H1 (cell line): ENCODE results near the gene TMEM168. TPM values are rescaled to one million over a fixed set of nuclear protein-coding genes. Genes with fewer than 3 reads are reported as not detected.

Experiments used
- CTCF ChIA-PET: fragments of 300-600 bp; sonication (Branson Sonifier 250); formaldehyde crosslinking; loops from one replicate; lab custom pipeline; 2021; ENCODE audit not compliant: partially characterized antibody; lab: Charles Lee
- POLR2A ChIA-PET: fragments of 300-600 bp; sonication (Branson Sonifier 250); formaldehyde crosslinking; loops from one replicate; lab custom pipeline; 2021; ENCODE audit warnings: inconsistent platforms; ENCODE audit not compliant: partially characterized antibody; lab: Charles Lee
- DNase-seq, 2 experiments: peaks; one replicate each; pipeline versions ENCODE4 v3.0.0 to v3.0.0-alpha.2; 2010 to 2022; ENCODE audit warnings: low spot score in 2 of 2, low read depth in 1 of 2, mixed read lengths in 1 of 2
- FAIRE-seq: peaks from 2 replicates; lab custom pipeline; 2011; peaks lifted over from hg19 to GRCh38; lab: Jason Lieb, UNC
- H2AFZ ChIP-seq: 2 replicates; pipeline ENCODE4 v1.8.1; 2012; ENCODE audit warnings: low read length, inconsistent platforms
- H2AK5ac ChIP-seq: 2 replicates; pipeline ENCODE4 v1.6.1; 2013; ENCODE audit warnings: low read depth, low read length
- H2BK120ac ChIP-seq: replicated peaks from 2 replicates; pipeline ENCODE3; 2013; ENCODE audit warnings: low read depth, low read length, inconsistent platforms
- H2BK12ac ChIP-seq: 2 replicates; pipeline ENCODE4 v1.6.1; 2013; ENCODE audit warnings: low read depth, low read length
- H2BK15ac ChIP-seq: 2 replicates; pipeline ENCODE4 v1.6.1; 2013; ENCODE audit warnings: low read length
- H2BK20ac ChIP-seq: 2 replicates; pipeline ENCODE4 v1.6.1; 2013; ENCODE audit warnings: low read length
- H2BK5ac ChIP-seq: 2 replicates; pipeline ENCODE4 v1.6.1; 2013; ENCODE audit warnings: low read depth, low read length
- H3K14ac ChIP-seq: 2 replicates; pipeline ENCODE4 v1.6.1; 2013; ENCODE audit warnings: inconsistent platforms; ENCODE audit not compliant: insufficient read length
- H3K18ac ChIP-seq: 2 replicates; pipeline ENCODE4 v1.6.1; 2013; ENCODE audit warnings: low read length; ENCODE audit errors: extremely low read depth
- H3K23ac ChIP-seq: 2 replicates; pipeline ENCODE4 v1.6.1; 2013; ENCODE audit warnings: inconsistent platforms; ENCODE audit not compliant: insufficient read length
- H3K23me2 ChIP-seq: 2 replicates; pipeline ENCODE4 v1.6.1; 2013; ENCODE audit warnings: low read depth, low read length
- H3K27ac ChIP-seq: 2 replicates; pipeline ENCODE4 v1.6.1; 2011; ENCODE audit warnings: low read depth, low read length, inconsistent platforms
- H3K27me3 ChIP-seq, 4 experiments: replicated peaks in 1 of 4; 1 replicate in 1 of 4; 2 replicates in 3 of 4; pipeline versions ENCODE4 v1.6.1 to v1.8.1; 2011 to 2013; ENCODE audit warnings: low read length in 3 of 4, mild to moderate bottlenecking in 3 of 4, inconsistent platforms in 2 of 4, mixed read lengths in 2 of 4, moderate library complexity in 1 of 4; ENCODE audit not compliant: control insufficient read depth in 3 of 4, insufficient read depth in 3 of 4; ENCODE audit errors: extremely low read depth in 1 of 4
- H3K36me3 ChIP-seq, 4 experiments: 2 replicates each; pipeline versions ENCODE4 v1.6.1 to v1.8.1; 2011 to 2013; ENCODE audit warnings: mild to moderate bottlenecking in 4 of 4, low read length in 3 of 4, moderate library complexity in 2 of 4, control low read depth in 1 of 4, inconsistent platforms in 1 of 4; ENCODE audit not compliant: insufficient read depth in 4 of 4, control insufficient read depth in 2 of 4
- H3K4ac ChIP-seq: replicated peaks from 2 replicates; pipeline ENCODE3; 2013; ENCODE audit warnings: low read length, low read depth, mixed read lengths, inconsistent platforms; ENCODE audit not compliant: insufficient read length
- H3K4me1 ChIP-seq, 4 experiments: replicated peaks in 1 of 4; 1 replicate in 1 of 4; 2 replicates in 3 of 4; pipeline versions ENCODE4 v1.6.1 to v1.8.1; 2011 to 2013; ENCODE audit warnings: low read length in 3 of 4, inconsistent platforms in 2 of 4, mixed read lengths in 1 of 4; ENCODE audit not compliant: insufficient read depth in 4 of 4, control insufficient read depth in 3 of 4
- H3K4me2 ChIP-seq, 2 experiments: 2 replicates each; pipeline versions ENCODE4 v1.6.1 to v1.8.1; 2011 to 2013; ENCODE audit warnings: low read depth in 2 of 2, low read length in 2 of 2, control low read depth in 1 of 2, inconsistent platforms in 1 of 2, mild to moderate bottlenecking in 1 of 2; ENCODE audit not compliant: insufficient read depth in 1 of 2
- H3K4me3 ChIP-seq, 4 experiments: fragments of 200-600, 300-600 bp in 1 of 4; sonication (generic), shearing (Covaris generic), sonication (Bioruptor Twin) in 1 of 4; 2 replicates each; pipeline versions ENCODE4 v1.5.1 to v1.8.1; 2011 to 2016; ENCODE audit warnings: low read length in 4 of 4, low read depth in 3 of 4, control low read depth in 2 of 4, inconsistent platforms in 2 of 4, mild to moderate bottlenecking in 2 of 4, mixed read lengths in 1 of 4, moderate library complexity in 1 of 4; ENCODE audit not compliant: insufficient read depth in 2 of 4; ENCODE audit errors: extremely low read depth in 1 of 4
- H3K56ac ChIP-seq: replicated peaks from 2 replicates; pipeline ENCODE3; 2013; ENCODE audit warnings: low read depth, mild to moderate bottlenecking, mixed read lengths, low read length, inconsistent platforms; ENCODE audit not compliant: insufficient read length
- H3K79me1 ChIP-seq: 2 replicates; pipeline ENCODE4 v1.6.1; 2013; ENCODE audit warnings: low read depth, low read length, control low read depth
- H3K79me2 ChIP-seq, 2 experiments: 2 replicates each; pipeline versions ENCODE4 v1.6.1 to v1.8.1; 2012 to 2013; ENCODE audit warnings: low read length in 2 of 2, mild to moderate bottlenecking in 2 of 2, inconsistent platforms in 1 of 2; ENCODE audit not compliant: insufficient read depth in 2 of 2, control insufficient read depth in 1 of 2
- H3K9ac ChIP-seq, 4 experiments: replicated peaks in 1 of 4; 1 replicate in 1 of 4; 2 replicates in 3 of 4; pipeline versions ENCODE4 v1.6.1 to v1.8.1; 2011 to 2013; ENCODE audit warnings: low read depth in 3 of 4, low read length in 3 of 4, control low read depth in 2 of 4, mild to moderate bottlenecking in 2 of 4, moderate library complexity in 2 of 4, inconsistent platforms in 1 of 4; ENCODE audit errors: extremely low read depth in 1 of 4
- H3K9me3 ChIP-seq, 2 experiments: 2 replicates each; pipeline versions ENCODE4 v1.6.1 to v1.8.1; 2012 to 2013; ENCODE audit warnings: mild to moderate bottlenecking in 2 of 2, moderate library complexity in 2 of 2, control low read depth in 1 of 2, inconsistent platforms in 1 of 2, low read depth in 1 of 2, low read length in 1 of 2, mixed read lengths in 1 of 2; ENCODE audit not compliant: insufficient read depth in 2 of 2
- H4K20me1 ChIP-seq, 2 experiments: replicated peaks in 1 of 2; 2 replicates each; pipeline versions ENCODE3 to v1.8.1; 2011 to 2013; ENCODE audit warnings: inconsistent platforms in 2 of 2, low read length in 2 of 2, mild to moderate bottlenecking in 1 of 2; ENCODE audit not compliant: insufficient read depth in 2 of 2, control insufficient read depth in 1 of 2
- H4K5ac ChIP-seq: 2 replicates; pipeline ENCODE4 v1.6.1; 2013; ENCODE audit warnings: low read length, low read depth, mixed read lengths, inconsistent platforms; ENCODE audit not compliant: insufficient read length
- H4K8ac ChIP-seq: 2 replicates; pipeline ENCODE4 v1.8.0; 2013; ENCODE audit warnings: mild to moderate bottlenecking, moderate library complexity, low read length, inconsistent platforms; ENCODE audit not compliant: insufficient read depth; ENCODE audit errors: extremely low read depth
- H4K91ac ChIP-seq: replicated peaks from 2 replicates; pipeline ENCODE3; 2013; ENCODE audit warnings: low read length, mixed read lengths, inconsistent platforms; ENCODE audit not compliant: insufficient read length
- GTF2F1 ChIP-seq: IDR thresholded peaks from 2 replicates; pipeline ENCODE4 v1.6.1; 2012; ENCODE audit warnings: low read depth, low read length, improper control_type of control experiment, borderline replicate concordance
- KDM5A ChIP-seq: fragments of 200-600 bp; IDR thresholded peaks from 2 replicates; pipeline ENCODE4 v1.7.1; 2012; ENCODE audit warnings: mild to moderate bottlenecking, low read length, inconsistent platforms, mixed read lengths
- POLR2AphosphoS5 ChIP-seq: IDR thresholded peaks from 2 replicates; pipeline ENCODE4 v1.6.1; 2011; ENCODE audit warnings: low read depth, low read length
- SIN3A ChIP-seq, 2 experiments: IDR thresholded peaks in 1 of 2; conservative IDR thresholded peaks in 1 of 2; 2 replicates each; pipeline ENCODE4 v1.6.1; 2011 to 2012; ENCODE audit warnings: low read length in 2 of 2, improper control_type of control experiment in 1 of 2, low read depth in 1 of 2, mild to moderate bottlenecking in 1 of 2
- SP2 ChIP-seq: IDR thresholded peaks from 2 replicates; pipeline ENCODE4 v1.6.1; 2012; ENCODE audit warnings: mild to moderate bottlenecking, low read length, inconsistent platforms
- SUZ12 ChIP-seq: fragments of 200-600 bp; sonication (generic); IDR thresholded peaks from 2 replicates; pipeline ENCODE4 v1.6.1; 2012; ENCODE audit warnings: mild to moderate bottlenecking, inconsistent platforms, low read length, moderate library complexity, mixed read lengths
- USF2 ChIP-seq: IDR thresholded peaks from 2 replicates; pipeline ENCODE4 v1.6.1; 2011; ENCODE audit warnings: low read length, improper control_type of control experiment
- ZNF274 ChIP-seq: IDR thresholded peaks from 2 replicates; pipeline ENCODE4 v1.7.0; 2012; ENCODE audit warnings: low read length, borderline replicate concordance; ENCODE audit errors: extremely low read depth
- WGBS, 2 experiments: shearing (Covaris generic) in 1 of 2; methylation state at CpG; one replicate each; pipeline versions ENCODE4 v1.1.6 to v1.1.7; 2013 to 2015; ENCODE audit warnings: low lambda C conversion rate in 2 of 2, mixed read lengths in 2 of 2, inconsistent platforms in 1 of 2, low coverage in 1 of 2, missing lambda C conversion rate in 1 of 2; ENCODE audit not compliant: insufficient replicate concordance in 2 of 2, insufficient coverage in 1 of 2, insufficient read length in 1 of 2; ENCODE audit errors: extremely low coverage in 1 of 2, missing lambda C conversion rate in 1 of 2; 5-methylcytosine and 5-hydroxymethylcytosine counted together
- polyA plus RNA-seq, 7 experiments: library from polyadenylated mRNA; depleted of rRNA in 3 of 7; stranded (reverse) in 5 of 7; unstranded in 2 of 7; fragments of >200 nt in 5 of 7; fragments of 200-250 nt in 2 of 7; gene quantifications; 1 replicate in 5 of 7; 2 replicates in 1 of 7; 4 replicates in 1 of 7; pipeline versions ENCODE4 v1.2.1 to v1.2.3, GENCODE V29; 2011 to 2013; ENCODE audit warnings: missing spikeins in 2 of 7, mixed read lengths in 2 of 7
- total RNA-seq: library from RNA; stranded (reverse); fragmentation: NEBNext Ultra II Directional; extraction: Animal tissue kit (Norgen Biotek cat#: 25700); gene quantifications from 2 replicates; pipeline ENCODE4 v1.2.1, GENCODE V29; 2021

Gene TMEM168
- total and polyA plus RNA-seq, 2 of the 8 experiments (the other 6 are each of a cell fraction or from before 2014, with no cell fraction given) = 8.9 to 11.1 TPM

GRCh38 chr7:112771166-112771565 lies 19.0 kb downstream of the TMEM168 start:
- POLR2A ChIA-PET = interaction anchor here (1.2 to 1.5 kb wide), 2 partner anchors 11 to 19 kb away, joined by 3 to 4 read pairs; partner anchors contain the start of gene TMEM168

More at GRCh38 chr7:112771166-112771565, 19.0 kb downstream of the TMEM168 start:
- Histone ChIP-seq H3K9ac (no peak overlapping the region), H4K91ac (no peak overlapping the region), H4K8ac (no peak overlapping the region), H4K20me1 (no peaks in the 10 kb centered on the region), H3K9me3 (no peaks in the 10 kb centered on the region), H3K23me2 (no peaks in the 10 kb centered on the region), H3K14ac (no peak overlapping the region), H2BK120ac (no peak overlapping the region), H3K18ac (no peak overlapping the region), H2BK5ac (no peak overlapping the region), H3K27ac (no peak overlapping the region), H3K4me1 (no peaks in the 10 kb centered on the region), H3K23ac (no peak overlapping the region), H2BK15ac (no peak overlapping the region), H3K56ac (no peak overlapping the region), H3K36me3 (no peaks in the 10 kb centered on the region), H3K4ac (no peak overlapping the region), H2BK12ac (no peak overlapping the region), H2AFZ (no peak overlapping the region), H3K79me1 (no peaks in the 10 kb centered on the region), H3K79me2 (no peaks in the 10 kb centered on the region), H3K27me3 (no peaks in the 10 kb centered on the region), H2AK5ac (no peak overlapping the region), H2BK20ac (no peak overlapping the region), H3K4me2 (no peak overlapping the region), H3K4me3 (no peak overlapping the region), H4K5ac (no peak overlapping the region)
- no peak for TF ChIP-seq USF2
- TF ChIP-seq GTF2F1 = no peak
- TF ChIP-seq SUZ12 = no peak
- no peak for TF ChIP-seq POLR2AphosphoS5
- TF ChIP-seq KDM5A = no peak
- no peak for TF ChIP-seq SIN3A (conservative IDR thresholded peaks at IDR 0.05 in 1 of 2, IDR thresholded peaks at IDR 0.05 in 1 of 2; ENCODE audit: low read depth in 1 of 2, low read length in 2 of 2)
- no peak for TF ChIP-seq ZNF274
- TF ChIP-seq SP2 = no peak
- CTCF ChIA-PET = interaction anchor here (0.8 to 1.5 kb wide), 3 partner anchors 21 to 221 kb away, joined by 3 to 4 read pairs (median 4); no protein-coding TSS in a partner anchor
- DNase-seq (no peak), FAIRE-seq (no peak)
- WGBS, 2 experiments = 88% methylated on average over 1 of the region's 1 CpG; no CpG with 5 or more reads in 1 of the 2 experiments
